GM12878 (cell line): ENCODE data around the gene RGS12. TPM values are rescaled to one million over a fixed set of nuclear protein-coding genes. Genes with fewer than 3 reads are reported as not detected.

ENCODE experiments used
- ATAC-seq: fragments of 200-7000 bp; cut with Tn5 transposase; 3 replicates; pipeline ENCODE4 v1.9.1; 2020; ENCODE audit warnings: mild to moderate bottlenecking, moderate library complexity
- BruUV-seq: library from RNA; stranded (reverse); fragments of 400-500 nt; replicated peaks from 2 replicates; lab custom pipeline; 2021; lab: Mats Ljungman, UMichigan
- CTCF ChIA-PET: fragments of 300-600 bp; sonication (Branson Sonifier 250); formaldehyde crosslinking; extraction: SDS; loops from one replicate; lab custom pipeline; 2021; ENCODE audit warnings: inconsistent platforms; lab: Yijun Ruan, JAX
- POLR2A ChIA-PET: fragments of 350-600 bp; formaldehyde crosslinking; extraction: SDS; loops from one replicate; lab custom pipeline; 2021; ENCODE audit warnings: inconsistent platforms; lab: Charles Lee
- RAD21 ChIA-PET: fragments of 300-600 bp; sonication (Branson Sonifier 250); formaldehyde crosslinking; loops from one replicate; lab custom pipeline; 2023; ENCODE audit warnings: antibody characterized with exemption; ENCODE audit not compliant: unreplicated experiment; lab: Charles Lee
- SMC1A ChIA-PET: fragments of 300-600 bp; sonication (Branson Sonifier 250); formaldehyde crosslinking; loops from one replicate; lab custom pipeline; 2023; ENCODE audit not compliant: unreplicated experiment, uncharacterized antibody; lab: Charles Lee
- DNase-seq: peaks from one replicate; pipeline ENCODE4 v3.0.0-alpha.2; 2011; ENCODE audit warnings: low read depth, low spot score
- FAIRE-seq: peaks from 3 replicates; lab custom pipeline; 2011; peaks lifted over from hg19 to GRCh38; lab: Jason Lieb, UNC
- H2AFZ ChIP-seq: 2 replicates; pipeline ENCODE4 v1.6.0; 2011; ENCODE audit warnings: low read depth, low read length, control low read depth; ENCODE audit not compliant: control insufficient read depth
- H3K27ac ChIP-seq: 2 replicates; pipeline ENCODE4 v1.5.1; 2011; ENCODE audit warnings: control low read depth; ENCODE audit not compliant: control insufficient read depth, insufficient read depth
- H3K27me3 ChIP-seq, 2 experiments: replicated peaks in 1 of 2; 2 replicates each; pipeline versions ENCODE4 v1.6.0 to v1.6.1; 2011; ENCODE audit warnings: low read length in 1 of 2; ENCODE audit not compliant: control insufficient read depth in 2 of 2, insufficient read depth in 2 of 2
- H3K36me3 ChIP-seq, 2 experiments: 2 replicates each; pipeline ENCODE4 v1.5.1; 2011; ENCODE audit warnings: low read length in 1 of 2; ENCODE audit not compliant: control insufficient read depth in 2 of 2, insufficient read depth in 2 of 2
- H3K4me1 ChIP-seq: 2 replicates; pipeline ENCODE4 v1.6.1; 2011; ENCODE audit warnings: mild to moderate bottlenecking, low read length, moderate library complexity, mixed read lengths; ENCODE audit not compliant: control insufficient read depth, insufficient read depth
- H3K4me2 ChIP-seq: 2 replicates; pipeline ENCODE4 v1.6.0; 2011; ENCODE audit warnings: control low read depth; ENCODE audit not compliant: control insufficient read depth, insufficient read depth
- H3K4me3 ChIP-seq: fragments of 200-600 bp; sonication (generic); 2 replicates; pipeline ENCODE4 v1.5.1; 2016
- H3K79me2 ChIP-seq: 2 replicates; pipeline ENCODE4 v1.6.0; 2011; ENCODE audit warnings: low read length; ENCODE audit not compliant: control insufficient read depth, insufficient read depth
- H3K9ac ChIP-seq: 2 replicates; pipeline ENCODE4 v1.8.0; 2011; ENCODE audit warnings: low read length, control low read depth, mixed read lengths; ENCODE audit not compliant: control insufficient read depth, insufficient read depth
- H3K9me3 ChIP-seq: replicated peaks from 3 replicates; pipeline ENCODE4 v1.5.1; 2011; ENCODE audit warnings: mild to moderate bottlenecking, low read length; ENCODE audit not compliant: control insufficient read depth, insufficient read depth
- H4K20me1 ChIP-seq: 2 replicates; pipeline ENCODE4 v1.6.0; 2011; ENCODE audit not compliant: control insufficient read depth, insufficient read depth
- BHLHE40 ChIP-seq, 2 experiments: fragments of 450-650 bp in 1 of 2; IDR thresholded peaks; 2 replicates each; pipeline ENCODE4 v1.6.1; 2011 to 2017; ENCODE audit warnings: low read depth in 2 of 2, borderline replicate concordance in 1 of 2, improper control_type of control experiment in 1 of 2, low read length in 1 of 2, mild to moderate bottlenecking in 1 of 2
- EZH2 ChIP-seq: IDR thresholded peaks from 2 replicates; pipeline ENCODE4 v1.6.1; 2012; ENCODE audit warnings: low read depth, mild to moderate bottlenecking, control low read depth, inconsistent platforms, low read length, borderline replicate concordance; ENCODE audit not compliant: control insufficient read depth
- FOXK2 ChIP-seq: fragments of 450-650 bp; IDR thresholded peaks from 2 replicates; pipeline ENCODE4 v1.6.1; 2017; ENCODE audit warnings: mild to moderate bottlenecking, moderate library complexity
- MTA3 ChIP-seq: IDR thresholded peaks from 2 replicates; pipeline ENCODE4 v1.6.1; 2012; ENCODE audit warnings: low read length, inconsistent platforms, borderline replicate concordance
- SREBF2 ChIP-seq: IDR thresholded peaks from 2 replicates; pipeline ENCODE4 v1.6.1; 2012; ENCODE audit warnings: mild to moderate bottlenecking, low read length
- SRF ChIP-seq, 2 experiments: IDR thresholded peaks; 2 replicates each; pipeline ENCODE4 v1.6.1; 2011; ENCODE audit warnings: low read depth in 2 of 2, low read length in 2 of 2, mild to moderate bottlenecking in 1 of 2, moderate library complexity in 1 of 2
- YY1 ChIP-seq: IDR thresholded peaks from 2 replicates; pipeline ENCODE4 v1.6.1; 2011; ENCODE audit warnings: low read depth, mild to moderate bottlenecking, low read length
- WGBS: methylation state at CpG from one replicate; pipeline ENCODE4 v1.1.6; 2016; ENCODE audit warnings: low lambda C conversion rate; ENCODE audit not compliant: insufficient replicate concordance, insufficient coverage; ENCODE audit errors: missing lambda C conversion rate; 5-methylcytosine and 5-hydroxymethylcytosine counted together
- in situ Hi-C: fragments of 300-500 bp; cut with MboI; formaldehyde crosslinking; loops from 9 replicates; pipeline ENCODE4 v1.14.3; 2018; ENCODE audit warnings: mixed read lengths
- intact Hi-C: fragments of 100-400 bp; cut with micrococcal nuclease; formaldehyde crosslinking; loops from one replicate; pipeline ENCODE4 v1.14.2; 2022; ENCODE audit not compliant: unreplicated experiment
- polyA plus RNA-seq, 11 experiments: library from polyadenylated mRNA; depleted of rRNA in 4 of 11; unstranded in 6 of 11; stranded (reverse) in 5 of 11; fragments of >200 nt; fragmentation: Nextera tagmentation in 4 of 11; fragmentation: Illumina TruSeq in 1 of 11; extraction: Ambion mirVana in 4 of 11; extraction: Trizol in 1 of 11; gene quantifications; 1 replicate in 1 of 11; 2 replicates in 10 of 11; pipeline versions ENCODE4 v1.2.1 to v1.2.3, GENCODE V29; 2011 to 2016; ENCODE audit warnings: inconsistent platforms in 2 of 11, missing spikeins in 2 of 11, low read depth in 1 of 11
- total RNA-seq, 4 experiments: library from RNA; depleted of rRNA in 3 of 4; stranded (reverse); fragments of >200 nt in 3 of 4; fragmentation: Illumina TruSeq in 1 of 4; extraction: Trizol in 1 of 4; gene quantifications; 2 replicates each; pipeline versions ENCODE4 v1.2.1 to v1.2.3, GENCODE V29; 2013 to 2021
- TF ChIP-seq, protein P1 (sequence below): IDR thresholded peaks from 2 replicates; pipeline ENCODE4 v1.6.1; 2012; ENCODE audit warnings: mild to moderate bottlenecking, low read depth, low read length
- TF ChIP-seq, protein P2 (sequence below): fragments of 450-650 bp; IDR thresholded peaks from 2 replicates; pipeline ENCODE4 v1.6.1; 2017; ENCODE audit warnings: borderline replicate concordance
- TF ChIP-seq, protein P3 (sequence below): IDR thresholded peaks from 2 replicates; pipeline ENCODE4 v1.6.1; 2012; ENCODE audit warnings: low read length, inconsistent platforms

Gene RGS12
- total and polyA plus RNA-seq, 10 of the 15 experiments (the other 5 are each of a cell fraction or from before 2014, with no cell fraction given), result 0.02 to 2.2 (median 0.73) TPM

DNA sequence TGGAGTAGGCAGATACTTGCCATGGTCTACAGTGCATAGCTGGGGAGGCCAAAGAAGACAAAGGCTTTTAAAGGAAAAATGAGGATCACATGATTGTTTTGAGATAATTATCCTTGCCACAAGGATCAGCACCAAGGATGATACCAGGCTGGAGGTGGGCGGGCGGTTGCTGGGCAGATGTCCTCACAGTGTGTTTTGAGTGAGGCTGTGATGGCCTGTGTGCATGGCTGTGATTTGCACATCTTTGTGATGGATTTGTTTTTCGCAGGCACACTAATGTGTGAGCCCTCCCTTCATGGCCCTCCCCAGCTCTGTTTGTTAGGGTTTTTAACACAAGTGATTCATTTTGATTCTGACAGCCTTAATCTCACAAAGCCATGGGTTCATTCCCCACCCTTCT lies 46.8 kb downstream of the RGS12 start:
- Histone ChIP-seq H3K27ac (no peak overlapping the region), H3K4me3 (no peak overlapping the region), H3K9ac (no peak overlapping the region), H3K4me1 (peaks cover 2% of the 10 kb centered on the region; the same call in 1 of the 2 replicates), H3K79me2 (no peaks in the 10 kb centered on the region), H3K4me2 (no peak overlapping the region), H3K36me3 (no peaks in the 10 kb centered on the region), H4K20me1 (no peaks in the 10 kb centered on the region), H3K9me3 (no peaks in the 10 kb centered on the region), H3K27me3 (no peaks in the 10 kb centered on the region), H2AFZ (no peak overlapping the region)
- 24% methylated on average over 3 of the region's 3 CpGs for WGBS
- FAIRE-seq (no peak), ATAC-seq (no peak), DNase-seq (no peak)
- CTCF ChIA-PET, result no interaction called here
- RAD21 ChIA-PET, result no interaction called here
- TF ChIP-seq BHLHE40 (IDR thresholded peaks at IDR 0.05; ENCODE audit: borderline replicate concordance in 1 of 2, low read depth in 2 of 2, low read length in 1 of 2) (no peak), SRF (IDR thresholded peaks at IDR 0.05; ENCODE audit: low read depth in 2 of 2, low read length in 2 of 2) (no peak), EZH2 (no peak), YY1 (no peak), FOXK2 (no peak), SREBF2 (no peak), MTA3 (no peak)
- TF ChIP-seq, protein P1, sequence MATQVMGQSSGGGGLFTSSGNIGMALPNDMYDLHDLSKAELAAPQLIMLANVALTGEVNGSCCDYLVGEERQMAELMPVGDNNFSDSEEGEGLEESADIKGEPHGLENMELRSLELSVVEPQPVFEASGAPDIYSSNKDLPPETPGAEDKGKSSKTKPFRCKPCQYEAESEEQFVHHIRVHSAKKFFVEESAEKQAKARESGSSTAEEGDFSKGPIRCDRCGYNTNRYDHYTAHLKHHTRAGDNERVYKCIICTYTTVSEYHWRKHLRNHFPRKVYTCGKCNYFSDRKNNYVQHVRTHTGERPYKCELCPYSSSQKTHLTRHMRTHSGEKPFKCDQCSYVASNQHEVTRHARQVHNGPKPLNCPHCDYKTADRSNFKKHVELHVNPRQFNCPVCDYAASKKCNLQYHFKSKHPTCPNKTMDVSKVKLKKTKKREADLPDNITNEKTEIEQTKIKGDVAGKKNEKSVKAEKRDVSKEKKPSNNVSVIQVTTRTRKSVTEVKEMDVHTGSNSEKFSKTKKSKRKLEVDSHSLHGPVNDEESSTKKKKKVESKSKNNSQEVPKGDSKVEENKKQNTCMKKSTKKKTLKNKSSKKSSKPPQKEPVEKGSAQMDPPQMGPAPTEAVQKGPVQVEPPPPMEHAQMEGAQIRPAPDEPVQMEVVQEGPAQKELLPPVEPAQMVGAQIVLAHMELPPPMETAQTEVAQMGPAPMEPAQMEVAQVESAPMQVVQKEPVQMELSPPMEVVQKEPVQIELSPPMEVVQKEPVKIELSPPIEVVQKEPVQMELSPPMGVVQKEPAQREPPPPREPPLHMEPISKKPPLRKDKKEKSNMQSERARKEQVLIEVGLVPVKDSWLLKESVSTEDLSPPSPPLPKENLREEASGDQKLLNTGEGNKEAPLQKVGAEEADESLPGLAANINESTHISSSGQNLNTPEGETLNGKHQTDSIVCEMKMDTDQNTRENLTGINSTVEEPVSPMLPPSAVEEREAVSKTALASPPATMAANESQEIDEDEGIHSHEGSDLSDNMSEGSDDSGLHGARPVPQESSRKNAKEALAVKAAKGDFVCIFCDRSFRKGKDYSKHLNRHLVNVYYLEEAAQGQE, result no peak
- TF ChIP-seq, protein P2, sequence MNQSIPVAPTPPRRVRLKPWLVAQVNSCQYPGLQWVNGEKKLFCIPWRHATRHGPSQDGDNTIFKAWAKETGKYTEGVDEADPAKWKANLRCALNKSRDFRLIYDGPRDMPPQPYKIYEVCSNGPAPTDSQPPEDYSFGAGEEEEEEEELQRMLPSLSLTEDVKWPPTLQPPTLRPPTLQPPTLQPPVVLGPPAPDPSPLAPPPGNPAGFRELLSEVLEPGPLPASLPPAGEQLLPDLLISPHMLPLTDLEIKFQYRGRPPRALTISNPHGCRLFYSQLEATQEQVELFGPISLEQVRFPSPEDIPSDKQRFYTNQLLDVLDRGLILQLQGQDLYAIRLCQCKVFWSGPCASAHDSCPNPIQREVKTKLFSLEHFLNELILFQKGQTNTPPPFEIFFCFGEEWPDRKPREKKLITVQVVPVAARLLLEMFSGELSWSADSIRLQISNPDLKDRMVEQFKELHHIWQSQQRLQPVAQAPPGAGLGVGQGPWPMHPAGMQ, result no peak
- TF ChIP-seq, protein P3, sequence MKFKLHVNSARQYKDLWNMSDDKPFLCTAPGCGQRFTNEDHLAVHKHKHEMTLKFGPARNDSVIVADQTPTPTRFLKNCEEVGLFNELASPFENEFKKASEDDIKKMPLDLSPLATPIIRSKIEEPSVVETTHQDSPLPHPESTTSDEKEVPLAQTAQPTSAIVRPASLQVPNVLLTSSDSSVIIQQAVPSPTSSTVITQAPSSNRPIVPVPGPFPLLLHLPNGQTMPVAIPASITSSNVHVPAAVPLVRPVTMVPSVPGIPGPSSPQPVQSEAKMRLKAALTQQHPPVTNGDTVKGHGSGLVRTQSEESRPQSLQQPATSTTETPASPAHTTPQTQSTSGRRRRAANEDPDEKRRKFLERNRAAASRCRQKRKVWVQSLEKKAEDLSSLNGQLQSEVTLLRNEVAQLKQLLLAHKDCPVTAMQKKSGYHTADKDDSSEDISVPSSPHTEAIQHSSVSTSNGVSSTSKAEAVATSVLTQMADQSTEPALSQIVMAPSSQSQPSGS, result no peak
- no TSS peak for BruUV-seq
- SMC1A ChIA-PET, result no interaction called here
- in situ Hi-C loops (no loop called here), intact Hi-C loops (no loop called here)
- POLR2A ChIA-PET, result no interaction called here
